ENCODE results near the gene TMED7.

GRCh38 chr5:115584501-115584900 is 41.3 kb downstream of the TMED7 start:
- TF ChIP-seq, protein P1, sequence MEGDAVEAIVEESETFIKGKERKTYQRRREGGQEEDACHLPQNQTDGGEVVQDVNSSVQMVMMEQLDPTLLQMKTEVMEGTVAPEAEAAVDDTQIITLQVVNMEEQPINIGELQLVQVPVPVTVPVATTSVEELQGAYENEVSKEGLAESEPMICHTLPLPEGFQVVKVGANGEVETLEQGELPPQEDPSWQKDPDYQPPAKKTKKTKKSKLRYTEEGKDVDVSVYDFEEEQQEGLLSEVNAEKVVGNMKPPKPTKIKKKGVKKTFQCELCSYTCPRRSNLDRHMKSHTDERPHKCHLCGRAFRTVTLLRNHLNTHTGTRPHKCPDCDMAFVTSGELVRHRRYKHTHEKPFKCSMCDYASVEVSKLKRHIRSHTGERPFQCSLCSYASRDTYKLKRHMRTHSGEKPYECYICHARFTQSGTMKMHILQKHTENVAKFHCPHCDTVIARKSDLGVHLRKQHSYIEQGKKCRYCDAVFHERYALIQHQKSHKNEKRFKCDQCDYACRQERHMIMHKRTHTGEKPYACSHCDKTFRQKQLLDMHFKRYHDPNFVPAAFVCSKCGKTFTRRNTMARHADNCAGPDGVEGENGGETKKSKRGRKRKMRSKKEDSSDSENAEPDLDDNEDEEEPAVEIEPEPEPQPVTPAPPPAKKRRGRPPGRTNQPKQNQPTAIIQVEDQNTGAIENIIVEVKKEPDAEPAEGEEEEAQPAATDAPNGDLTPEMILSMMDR (IDR thresholded peaks at IDR 0.05; ENCODE audit: low read depth, low read length, missing input control) = no peak
- no peak for TF ChIP-seq YY1 (IDR thresholded peaks at IDR 0.05)
- TF ChIP-seq RXRA (IDR thresholded peaks at IDR 0.05) = no peak
- TF ChIP-seq SP1 (IDR thresholded peaks at IDR 0.05) = no peak
- TF ChIP-seq TAF1 (conservative IDR thresholded peaks at IDR 0.05) = no peak
- no peak for TF ChIP-seq REST (IDR thresholded peaks at IDR 0.05)
- TF ChIP-seq JUND (IDR thresholded peaks at IDR 0.05) = no peak
- no peak for TF ChIP-seq NR2F2 (IDR thresholded peaks at IDR 0.05)
- TF ChIP-seq RAD21 (IDR thresholded peaks at IDR 0.05) = no peak
- no peak for TF ChIP-seq EGR1 (IDR thresholded peaks at IDR 0.05; ENCODE audit: low read depth in 2 of 2)
- no peak for TF ChIP-seq GABPA (IDR thresholded peaks at IDR 0.05 in 1 of 2, conservative IDR thresholded peaks at IDR 0.05 in 1 of 2)
- TF ChIP-seq MAX (IDR thresholded peaks at IDR 0.05) = no peak
- no peak for TF ChIP-seq FOXA1 (IDR thresholded peaks at IDR 0.05)
